GM23338 (cell line): ENCODE measurements around the gene ADIPOR2. TPM values are rescaled to one million over a fixed set of nuclear protein-coding genes. Genes with fewer than 3 reads are reported as not detected.

ENCODE experiments used
- ATAC-seq: fragments of 200-7000 bp; cut with Tn5 transposase; 3 replicates; pipeline ENCODE4 v1.9.1; 2020
- DNase-seq: peaks from one replicate; pipeline ENCODE4 v3.0.0-alpha.2; 2015; ENCODE audit warnings: low spot score
- H2AFZ ChIP-seq: fragments of 200-600 bp; sonication (generic); 2 replicates; pipeline ENCODE4 v1.8.0; 2016; ENCODE audit warnings: antibody characterized with exemption, mild to moderate bottlenecking, moderate library complexity
- H3F3A ChIP-seq: fragments of 200-600 bp; sonication (generic); replicated peaks from 2 replicates; pipeline ENCODE4 v1.8.0; 2017; ENCODE audit warnings: antibody characterized with exemption, mixed run types, low read depth
- H3K27ac ChIP-seq: fragments of 200-600 bp; sonication (generic); 2 replicates; pipeline ENCODE4 v1.6.1; 2016; ENCODE audit warnings: low read depth
- H3K27me3 ChIP-seq: fragments of 200-600 bp; sonication (generic); 2 replicates; pipeline ENCODE4 v1.8.0; 2016; ENCODE audit warnings: mild to moderate bottlenecking, mixed run types, moderate library complexity; ENCODE audit not compliant: insufficient read depth
- H3K36me3 ChIP-seq: fragments of 200-600 bp; sonication (generic); 2 replicates; pipeline ENCODE4 v1.8.0; 2016; ENCODE audit warnings: mild to moderate bottlenecking; ENCODE audit not compliant: insufficient read depth
- H3K4me1 ChIP-seq: fragments of 200-600 bp; sonication (generic); 2 replicates; pipeline ENCODE4 v1.8.0; 2016; ENCODE audit warnings: mild to moderate bottlenecking, moderate library complexity; ENCODE audit not compliant: insufficient read depth
- H3K4me2 ChIP-seq: fragments of 200-600 bp; sonication (generic); 2 replicates; pipeline ENCODE4 v1.7.1; 2017; ENCODE audit warnings: mixed run types
- H3K4me3 ChIP-seq: fragments of 200-600 bp; sonication (generic); 2 replicates; pipeline ENCODE4 v1.6.1; 2016; ENCODE audit warnings: mixed run types
- H3K79me2 ChIP-seq: fragments of 200-600 bp; sonication (generic); replicated peaks from 2 replicates; pipeline ENCODE4 v1.8.0; 2017; ENCODE audit warnings: mild to moderate bottlenecking; ENCODE audit not compliant: insufficient read depth
- H3K9me2 ChIP-seq: fragments of 200-600 bp; sonication (generic); 2 replicates; pipeline ENCODE4 v1.8.0; 2017; ENCODE audit not compliant: insufficient read depth
- H4K20me1 ChIP-seq: fragments of 200-600 bp; sonication (generic); replicated peaks from 2 replicates; pipeline ENCODE4 v1.8.0; 2017; ENCODE audit warnings: mild to moderate bottlenecking; ENCODE audit not compliant: insufficient read depth
- H3K27ac Mint-ChIP-seq: 2 replicates; pipeline ENCODE4 v1.8.0; 2020; ENCODE audit warnings: inconsistent platforms, mild to moderate bottlenecking, moderate library complexity, mixed read lengths
- H3K27me3 Mint-ChIP-seq: 3 replicates; pipeline ENCODE4 v1.8.0; 2022; ENCODE audit warnings: low read depth, mild to moderate bottlenecking, moderate library complexity, mixed read lengths, inconsistent platforms; ENCODE audit not compliant: insufficient read depth, poor library complexity
- H3K36me3 Mint-ChIP-seq: 3 replicates; pipeline ENCODE4 v1.8.0; 2021; ENCODE audit warnings: low read depth, mild to moderate bottlenecking, inconsistent platforms, moderate library complexity, mixed read lengths
- H3K4me1 Mint-ChIP-seq: 3 replicates; pipeline ENCODE4 v1.8.0; 2020; ENCODE audit warnings: mild to moderate bottlenecking, inconsistent platforms, mixed read lengths
- H3K4me3 Mint-ChIP-seq: 3 replicates; pipeline ENCODE4 v1.8.0; 2021; ENCODE audit warnings: moderate library complexity, mild to moderate bottlenecking, inconsistent platforms, mixed read lengths
- H3K9me3 Mint-ChIP-seq: 3 replicates; pipeline ENCODE4 v1.8.0; 2020; ENCODE audit warnings: moderate library complexity, mild to moderate bottlenecking, inconsistent platforms, mixed read lengths
- CTCF ChIP-seq, 2 experiments: fragments of 200-600 bp in 1 of 2; sonication (generic) in 1 of 2; conservative IDR thresholded peaks; 2 replicates each; pipeline versions ENCODE4 v1.5.1 to v1.6.1; 2016 to 2017; ENCODE audit warnings: antibody characterized with exemption in 2 of 2, low read depth in 2 of 2, mild to moderate bottlenecking in 2 of 2, moderate library complexity in 1 of 2
- EZH2 ChIP-seq: fragments of 200-600 bp; sonication (generic); IDR thresholded peaks from one replicate; pipeline ENCODE4 v1.8.0; 2017; ENCODE audit warnings: antibody characterized with exemption, mild to moderate bottlenecking, low read depth; ENCODE audit not compliant: unreplicated experiment
- ZNF462 ChIP-seq: fragments of 250-450 bp; sonication (Bioruptor Pico); IDR thresholded peaks from 2 replicates; pipeline ENCODE4 v1.5.0; 2020; ENCODE audit warnings: mild to moderate bottlenecking, moderate library complexity
- polyA plus RNA-seq: library from polyadenylated mRNA; unstranded; fragments of >200 nt; fragmentation: Nextera tagmentation; extraction: Ambion mirVana; gene quantifications from 2 replicates; pipeline ENCODE4 v1.2.1, GENCODE V29; 2016
- total RNA-seq: library from RNA; depleted of rRNA; stranded (reverse); fragments of >200 nt; shearing (Covaris generic); gene quantifications from 2 replicates; pipeline ENCODE4 v1.2.3, GENCODE V29; 2014

Gene ADIPOR2
- total and polyA plus RNA-seq, 2 experiments from 2014 or later, result 11.7 to 36.2 TPM

DNA sequence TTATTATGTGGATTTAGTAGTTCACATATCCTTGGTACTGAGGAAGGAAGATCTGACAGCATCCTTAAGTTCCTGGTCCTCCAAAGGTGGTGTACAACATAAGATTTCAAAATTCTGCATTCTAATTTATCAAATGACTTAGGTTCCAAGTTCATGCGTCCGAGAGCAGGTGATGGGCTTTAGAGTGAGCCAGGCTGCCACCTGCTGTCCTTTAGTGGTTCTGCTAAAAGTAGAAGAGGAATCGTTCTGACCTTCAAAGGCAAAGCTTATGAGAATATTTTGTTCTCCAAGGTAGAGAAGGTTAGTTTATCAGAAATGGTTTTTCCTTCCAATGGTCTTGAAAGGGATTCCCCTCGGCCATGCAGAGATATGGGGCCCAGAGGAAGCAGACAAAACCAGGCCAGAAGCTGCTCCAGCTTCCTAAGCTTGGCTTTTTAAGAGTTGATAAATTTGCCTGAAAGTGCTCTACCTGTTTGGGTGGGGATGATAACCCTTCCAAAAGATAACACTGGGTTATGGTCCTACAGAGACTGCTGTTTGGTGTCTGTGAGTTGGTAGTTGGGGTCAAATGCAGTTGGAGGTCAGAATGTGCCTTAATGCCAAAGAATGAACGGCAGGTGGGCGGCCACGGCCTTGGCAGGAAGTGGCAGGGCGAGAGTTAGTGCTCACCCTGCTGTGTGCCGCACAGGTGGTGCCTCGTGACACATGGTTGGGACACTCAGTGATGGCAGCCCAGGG lies 100.4 kb downstream of the ADIPOR2 start:
- H3K79me2 ChIP-seq, result no peaks in the 10 kb centered on the region
- no peak overlapping the region for H3K27ac ChIP-seq
- H3K36me3 Mint-ChIP-seq, result peaks cover under 1% of the 10 kb centered on the region; the same call in 1 of the 3 replicates
- no peaks in the 10 kb centered on the region; the same call in 2 of the 3 replicates for H3K9me3 Mint-ChIP-seq
- DNase-seq (peak; percentile 73), ATAC-seq (peak; percentile 12; the same call in 2 of the 3 replicates)
- H3K4me1 Mint-ChIP-seq, result peaks cover 42% of the 10 kb centered on the region
- H3K27ac Mint-ChIP-seq, result 0 out of 2 replicates have a peak overlapping the region, but pooled peaks have one; percentile 57
- H3K4me3 ChIP-seq, result no peak overlapping the region
- no peaks in the 10 kb centered on the region for H3K9me2 ChIP-seq
- no peaks in the 10 kb centered on the region for H3K36me3 ChIP-seq
- peak; percentile 82 to 92 for TF ChIP-seq CTCF (conservative IDR thresholded peaks at IDR 0.05; ENCODE audit: low read depth in 2 of 2)
- no peak for TF ChIP-seq ZNF462
- TF ChIP-seq EZH2, result no peak
- H3K4me3 Mint-ChIP-seq, result no peak overlapping the region
- H4K20me1 ChIP-seq, result peaks cover 7% of the 10 kb centered on the region; the same call in 1 of the 2 replicates
- H3K27me3 Mint-ChIP-seq, result peaks cover 10% of the 10 kb centered on the region
- no peak overlapping the region for H3K4me2 ChIP-seq
- H3F3A ChIP-seq, result no peaks in the 10 kb centered on the region
- peaks cover 11% of the 10 kb centered on the region; the same call in 1 of the 2 replicates for H3K4me1 ChIP-seq
- no peak overlapping the region for H2AFZ ChIP-seq
- H3K27me3 ChIP-seq, result peaks cover 2% of the 10 kb centered on the region
